ENCODE data around the gene OR7C1. TPM values are rescaled to one million over a fixed set of nuclear protein-coding genes. Genes with fewer than 3 reads are reported as not detected.
"Not testable (repeated sequence)": the region's sequence is repeated elsewhere in the genome, so short reads cannot be mapped to it uniquely, and the experiment has no call there.

The OR7C1 gene
- total RNA-seq, 1 donor, result not detected

DNA sequence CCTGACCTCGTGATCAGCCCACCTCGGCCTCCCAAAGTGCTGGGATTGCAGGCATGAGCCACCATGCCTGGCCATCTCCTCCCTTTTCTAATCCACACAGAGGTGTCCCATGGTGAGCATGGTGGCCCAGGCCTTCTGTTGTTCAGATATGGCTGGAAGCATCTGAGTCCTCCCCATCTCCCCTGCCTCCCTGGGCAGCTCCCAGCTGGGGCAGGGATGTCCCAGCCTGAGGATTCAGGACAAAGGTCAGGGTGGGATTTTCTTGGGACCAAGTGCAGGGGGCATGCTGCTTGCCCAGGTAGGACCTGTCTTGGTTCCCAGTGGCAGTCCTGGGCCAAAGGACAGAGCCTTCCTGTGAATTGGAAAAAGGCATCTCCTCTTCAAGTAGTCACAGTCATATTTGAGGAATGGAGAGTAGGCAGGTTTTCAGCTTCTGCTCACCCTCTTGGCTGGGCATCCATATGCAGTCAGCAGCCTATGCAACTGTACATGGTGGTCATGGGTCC lies 67.5 kb downstream of the OR7C1 start:
- DNase-seq (ENCODE audit: insufficient read length, low spot score, missing footprints), result peak; percentile 43
- H3K36me3 ChIP-seq (ENCODE audit: insufficient read depth, low read length), result peaks cover 5% of the 10 kb centered on the region
- no peaks in the 10 kb centered on the region for H3K27me3 ChIP-seq (ENCODE audit: insufficient read depth, low read length)
- no peak overlapping the region for H3K4me2 ChIP-seq (ENCODE audit: insufficient read depth, low read length)
- H3K27ac ChIP-seq (ENCODE audit: low read depth, low read length), result no peak overlapping the region
- H4K20me1 ChIP-seq (ENCODE audit: insufficient read depth, low read length), result no peaks in the 10 kb centered on the region
- no peaks in the 10 kb centered on the region for H3K9me3 ChIP-seq (ENCODE audit: low read depth, low read length)
- TF ChIP-seq CTCF (IDR thresholded peaks at IDR 0.05; ENCODE audit: extremely low read depth, low read depth, low read length), result no peak
- no peak overlapping the region for H2AFZ ChIP-seq (ENCODE audit: low read length)
- no peak overlapping the region for H3K4me3 ChIP-seq (ENCODE audit: insufficient read depth, low read length)
- H3K4me1 ChIP-seq (ENCODE audit: insufficient read depth, low read length), result no peaks in the 10 kb centered on the region
- no peaks in the 10 kb centered on the region for H3K79me2 ChIP-seq (ENCODE audit: insufficient read depth, low read length)

- not testable (repeated sequence) for H3K9me3 ChIP-seq (ENCODE audit: low read depth, low read length); H3K27ac ChIP-seq (ENCODE audit: low read depth, low read length); H3K4me3 ChIP-seq (ENCODE audit: insufficient read depth, low read length); H3K4me1 ChIP-seq (ENCODE audit: insufficient read depth, low read length); H4K20me1 ChIP-seq (ENCODE audit: insufficient read depth, low read length); H2AFZ ChIP-seq (ENCODE audit: low read length); H3K36me3 ChIP-seq (ENCODE audit: insufficient read depth, low read length); DNase-seq (ENCODE audit: insufficient read length, low spot score, missing footprints); H3K79me2 ChIP-seq (ENCODE audit: insufficient read depth, low read length); H3K27me3 ChIP-seq (ENCODE audit: insufficient read depth, low read length); H3K4me2 ChIP-seq (ENCODE audit: insufficient read depth, low read length)
Measured at GRCh38 chr19:14765841-14766240, 69.1 kb downstream of the OR7C1 start.

GRCh38 chr19:14765403-14765802 lies 69.6 kb downstream of the OR7C1 start:
- not testable (repeated sequence) for H3K4me2 ChIP-seq (ENCODE audit: insufficient read depth, low read length); H3K36me3 ChIP-seq (ENCODE audit: insufficient read depth, low read length); H3K4me3 ChIP-seq (ENCODE audit: insufficient read depth, low read length); H2AFZ ChIP-seq (ENCODE audit: low read length); H3K27ac ChIP-seq (ENCODE audit: low read depth, low read length); H4K20me1 ChIP-seq (ENCODE audit: insufficient read depth, low read length); H3K9me3 ChIP-seq (ENCODE audit: low read depth, low read length); H3K4me1 ChIP-seq (ENCODE audit: insufficient read depth, low read length); H3K79me2 ChIP-seq (ENCODE audit: insufficient read depth, low read length); DNase-seq (ENCODE audit: insufficient read length, low spot score, missing footprints); H3K27me3 ChIP-seq (ENCODE audit: insufficient read depth, low read length)

DNA sequence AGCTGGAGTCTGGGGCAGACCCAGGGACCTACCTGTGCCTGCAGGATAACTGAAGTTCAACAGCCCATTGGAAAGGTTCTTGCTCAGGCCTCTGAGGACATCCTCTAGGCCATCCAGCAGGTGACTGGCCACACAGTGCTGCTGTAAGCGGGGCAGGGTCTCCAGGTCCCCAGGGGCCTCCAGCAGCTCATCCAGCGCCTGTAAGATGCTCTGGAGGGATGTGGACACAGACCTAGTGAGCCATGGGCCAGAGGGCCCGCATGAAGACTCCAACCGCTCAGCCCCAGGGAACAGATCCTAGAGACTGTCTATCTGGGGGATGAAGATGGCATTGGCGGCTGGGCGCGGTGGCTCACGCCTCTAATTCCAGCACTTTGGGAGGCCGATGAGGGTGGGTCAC lies 70.6 kb downstream of the OR7C1 start:
- Histone ChIP-seq H3K4me3 (ENCODE audit: insufficient read depth, low read length) (no peak overlapping the region), H3K79me2 (ENCODE audit: insufficient read depth, low read length) (no peaks in the 10 kb centered on the region), H3K27me3 (ENCODE audit: insufficient read depth, low read length) (no peaks in the 10 kb centered on the region), H3K4me2 (ENCODE audit: insufficient read depth, low read length) (no peak overlapping the region), H2AFZ (ENCODE audit: low read length) (no peak overlapping the region), H3K27ac (ENCODE audit: low read depth, low read length) (no peak overlapping the region), H4K20me1 (ENCODE audit: insufficient read depth, low read length) (no peaks in the 10 kb centered on the region), H3K4me1 (ENCODE audit: insufficient read depth, low read length) (no peaks in the 10 kb centered on the region), H3K9me3 (ENCODE audit: low read depth, low read length) (no peaks in the 10 kb centered on the region), H3K36me3 (ENCODE audit: insufficient read depth, low read length) (peaks cover 2% of the 10 kb centered on the region)
- no peak for TF ChIP-seq CTCF (IDR thresholded peaks at IDR 0.05; ENCODE audit: extremely low read depth, low read depth, low read length)
- DNase-seq (ENCODE audit: insufficient read length, low spot score, missing footprints), result peak; percentile 36

- Histone ChIP-seq H3K4me1 (ENCODE audit: insufficient read depth, low read length) (no peaks in the 10 kb centered on the region), H3K27me3 (ENCODE audit: insufficient read depth, low read length) (no peaks in the 10 kb centered on the region), H3K4me2 (ENCODE audit: insufficient read depth, low read length) (no peak overlapping the region), H3K27ac (ENCODE audit: low read depth, low read length) (no peak overlapping the region), H3K36me3 (ENCODE audit: insufficient read depth, low read length) (peaks cover under 1% of the 10 kb centered on the region), H3K9me3 (ENCODE audit: low read depth, low read length) (no peaks in the 10 kb centered on the region), H4K20me1 (ENCODE audit: insufficient read depth, low read length) (no peaks in the 10 kb centered on the region), H3K79me2 (ENCODE audit: insufficient read depth, low read length) (no peaks in the 10 kb centered on the region), H3K4me3 (ENCODE audit: insufficient read depth, low read length) (no peak overlapping the region), H2AFZ (ENCODE audit: low read length) (no peak overlapping the region)
- TF ChIP-seq CTCF (IDR thresholded peaks at IDR 0.05; ENCODE audit: extremely low read depth, low read depth, low read length), result no peak
- DNase-seq (ENCODE audit: insufficient read length, low spot score, missing footprints), result no peak
Measured at GRCh38 chr19:14763497-14764145, 71.4 kb downstream of the OR7C1 start.
